Ramos (cell line): ENCODE results near the gene ACTL8.

Experiments used
- in situ Hi-C: fragments of 300-500 bp; cut with MboI; formaldehyde crosslinking; loops from one replicate; pipeline ENCODE4 v1.14.3; 2022; ENCODE audit warnings: low sequenced_read_pairs; ENCODE audit not compliant: unreplicated experiment

Gene ACTL8

DNA sequence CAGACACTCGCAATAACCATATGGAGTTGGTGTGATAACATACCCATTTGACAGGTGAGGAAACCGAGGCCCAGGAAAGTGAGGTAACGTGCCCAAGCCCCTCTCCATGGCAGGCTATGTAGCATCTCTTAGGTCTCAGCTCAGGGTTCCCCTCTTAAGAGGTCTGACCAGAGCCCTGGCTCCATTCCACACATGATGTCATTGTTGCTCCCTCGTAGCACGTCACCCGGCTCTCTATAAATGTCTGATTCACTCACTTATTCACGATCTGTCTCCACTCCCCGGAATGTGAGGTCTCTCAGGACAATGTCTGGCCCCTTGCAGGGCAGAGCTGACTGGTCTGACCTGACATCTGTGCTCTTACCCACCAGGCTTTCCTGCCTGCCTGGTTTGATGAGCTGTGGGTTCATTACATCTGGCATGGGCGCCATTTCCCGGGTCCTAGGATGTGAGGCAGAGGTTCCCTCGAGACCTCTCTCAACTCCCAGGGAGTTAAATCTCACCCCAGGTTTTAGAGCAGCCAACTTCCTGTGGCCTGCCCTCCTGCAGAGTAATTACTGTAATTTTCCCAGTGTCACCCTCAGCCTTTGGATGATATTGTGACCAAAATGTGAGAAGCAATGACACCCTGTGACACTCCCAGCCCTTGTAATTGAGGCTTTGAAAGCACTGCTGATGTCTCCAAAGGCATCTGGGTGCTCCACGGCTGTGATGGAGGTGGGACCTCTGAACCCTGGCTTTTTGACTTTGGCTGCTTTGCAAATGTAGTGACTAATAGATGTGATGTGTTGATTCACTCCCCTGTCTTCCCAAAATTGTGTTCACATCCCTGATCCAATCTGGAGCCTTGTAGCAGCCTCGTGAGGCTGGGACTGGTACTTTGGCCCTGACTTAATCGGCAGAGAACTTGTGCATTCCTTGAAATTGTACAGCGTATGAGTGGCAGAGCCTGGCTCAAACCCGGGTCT, 10.6 kb downstream of the ACTL8 start:
- in situ Hi-C loops, result no loop called here

- in situ Hi-C loops, result no loop called here
Measured at GRCh38 chr1:17768651-17769241, 13.6 kb downstream of the ACTL8 start.

- in situ Hi-C loops, result no loop called here
Measured at GRCh38 chr1:17770983-17771382, 15.8 kb downstream of the ACTL8 start.

GRCh38 chr1:17772615-17773212, 17.6 kb downstream of the ACTL8 start:
- in situ Hi-C loops, result no loop called here

DNA sequence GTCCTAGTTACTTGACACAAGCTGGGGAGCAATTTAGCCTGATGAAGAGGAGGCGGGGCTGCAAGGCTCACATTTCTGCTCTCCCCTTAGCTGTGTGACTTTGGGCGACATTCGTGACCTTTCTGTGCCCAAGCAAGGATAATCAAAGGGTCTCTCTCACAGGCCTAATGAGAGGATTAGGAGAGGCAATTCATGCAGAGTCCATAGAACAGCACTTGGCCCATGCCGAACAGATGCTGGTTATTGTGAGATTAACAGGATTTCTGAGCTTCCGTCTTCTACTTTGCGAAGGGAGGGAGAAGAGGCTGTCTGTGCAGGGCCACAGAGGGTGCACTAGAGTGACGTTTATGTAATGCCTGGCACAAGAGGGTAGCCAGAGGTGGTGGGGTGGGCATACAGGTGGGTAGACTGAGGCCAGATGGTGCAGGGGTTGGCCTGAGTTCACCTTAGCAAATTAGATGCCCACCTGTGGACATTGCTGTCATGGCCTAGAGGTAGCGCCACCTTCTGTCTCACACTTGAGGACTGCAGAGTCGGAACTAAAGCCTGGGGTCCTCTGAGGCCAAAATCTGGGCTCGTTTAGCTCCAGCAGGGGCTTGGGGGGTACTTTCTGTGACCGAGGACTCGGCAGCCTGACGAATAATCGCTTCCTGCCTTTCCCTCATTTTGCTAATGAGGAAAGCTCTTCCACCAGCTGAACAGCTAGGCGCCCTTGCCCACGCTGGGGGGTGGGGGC, 18.6 kb downstream of the ACTL8 start:
- in situ Hi-C loops, result no loop called here

- in situ Hi-C loops, result no loop called here
Measured at GRCh38 chr1:17774452-17774851, 19.3 kb downstream of the ACTL8 start.

GRCh38 chr1:17775796-17776195, 20.7 kb downstream of the ACTL8 start:
- in situ Hi-C loops, result no loop called here

GRCh38 chr1:17776426-17776825, 21.3 kb downstream of the ACTL8 start:
- in situ Hi-C loops, result no loop called here

GRCh38 chr1:17777330-17777729, 22.2 kb downstream of the ACTL8 start:
- in situ Hi-C loops, result no loop called here

DNA sequence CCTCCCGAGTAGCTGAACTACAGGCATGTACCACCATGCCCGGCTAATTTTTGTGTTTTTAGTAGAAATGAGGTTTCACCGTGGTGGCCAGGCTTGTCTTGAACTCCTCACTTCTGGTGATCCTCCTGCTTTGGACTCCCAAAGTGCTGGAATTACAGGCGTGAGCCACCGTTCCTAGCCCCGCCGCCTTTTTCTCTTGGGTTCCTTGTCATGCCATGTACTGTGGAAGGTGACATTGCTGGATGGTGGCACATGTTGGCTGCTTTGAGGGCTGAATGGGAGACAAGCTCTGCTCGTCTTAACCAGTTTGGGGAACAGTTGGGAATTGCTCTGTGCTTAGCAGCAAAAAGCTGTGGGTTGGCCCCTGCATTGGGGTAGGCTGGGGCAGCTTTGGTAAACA, 22.7 kb downstream of the ACTL8 start:
- in situ Hi-C loops, result no loop called here

DNA sequence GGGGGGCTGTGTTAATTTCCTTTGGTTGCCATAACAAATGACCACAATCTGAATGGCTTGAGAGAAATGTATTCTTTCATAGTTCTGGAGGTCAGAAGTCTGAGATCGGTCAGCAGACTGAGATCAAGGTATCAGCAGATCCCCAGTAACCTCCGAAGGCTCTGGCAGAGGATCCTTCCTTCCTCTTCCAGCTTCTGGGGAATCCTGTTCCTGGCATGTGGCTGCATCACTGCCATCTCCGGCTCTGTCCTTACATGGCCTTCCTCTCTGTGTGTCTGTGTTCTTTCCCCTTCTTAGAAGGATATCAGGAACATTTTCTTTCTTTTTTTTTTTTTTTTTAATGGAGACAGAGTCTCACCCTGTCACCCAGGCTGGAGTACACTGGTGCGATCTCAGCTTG, 25.8 kb downstream of the ACTL8 start:
- in situ Hi-C loops, result no loop called here

GRCh38 chr1:17789926-17790325, 34.8 kb downstream of the ACTL8 start:
- in situ Hi-C loops, result no loop called here

DNA sequence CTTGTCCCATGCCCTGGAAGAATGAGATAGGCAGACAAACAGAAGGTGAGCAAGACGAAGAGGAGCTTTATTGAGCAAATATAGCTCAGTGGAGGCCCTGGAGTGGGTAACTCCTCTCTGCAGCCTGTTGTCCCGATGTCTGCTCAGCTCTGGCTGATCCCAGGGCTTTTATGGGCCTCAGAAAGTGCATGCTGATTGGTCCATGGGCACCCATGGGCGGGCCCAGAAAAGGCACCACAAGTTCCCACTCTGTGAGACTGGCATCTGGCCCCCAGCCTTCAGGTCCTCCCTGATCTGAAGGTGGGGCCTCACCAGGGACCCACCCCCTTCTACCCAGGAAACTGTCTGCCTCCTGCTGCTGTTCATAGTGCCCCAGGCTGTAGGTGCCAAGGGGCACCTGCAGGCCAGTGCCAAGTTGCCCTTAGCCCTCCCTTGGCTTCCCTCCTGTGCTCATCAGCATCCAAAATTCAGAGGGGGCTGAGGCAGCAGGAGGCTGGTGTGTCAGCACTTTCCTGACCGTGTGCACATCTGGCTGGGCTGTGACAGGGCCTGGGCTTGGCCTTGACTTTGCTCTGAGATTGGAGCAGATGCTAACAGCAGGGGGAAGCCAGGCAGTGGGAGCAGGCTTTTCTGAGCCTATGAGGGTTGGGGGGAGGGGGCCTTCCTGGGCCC, 35.4 kb downstream of the ACTL8 start:
- in situ Hi-C loops, result no loop called here

- in situ Hi-C loops, result no loop called here
Measured at GRCh38 chr1:17791055-17791390, 35.9 kb downstream of the ACTL8 start.

DNA sequence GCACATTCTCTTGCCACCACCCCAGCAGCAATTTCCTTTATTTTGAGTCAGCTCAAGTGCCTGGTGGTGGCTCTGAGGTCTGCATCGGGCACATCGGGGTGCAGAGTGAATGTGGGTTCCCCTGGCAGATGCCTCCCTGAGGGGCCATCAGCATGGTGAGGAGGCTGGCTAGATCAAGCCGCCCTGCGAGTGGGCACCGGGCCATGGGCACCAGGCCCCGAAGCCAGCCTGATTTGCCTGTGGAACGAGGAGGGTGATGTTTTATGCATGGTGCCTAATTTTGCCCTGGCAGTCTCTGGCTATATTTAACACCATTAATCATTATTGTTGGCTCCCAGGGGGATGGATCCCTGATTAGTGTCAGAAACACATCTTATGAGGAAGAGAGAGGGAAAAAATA, 36.3 kb downstream of the ACTL8 start:
- in situ Hi-C loops, result no loop called here

- in situ Hi-C loops, result no loop called here
Measured at GRCh38 chr1:17792421-17792820, 37.3 kb downstream of the ACTL8 start.

GRCh38 chr1:17795081-17795809, 40.1 kb downstream of the ACTL8 start:
- in situ Hi-C loops, result no loop called here

GRCh38 chr1:17795836-17796645, 40.9 kb downstream of the ACTL8 start:
- in situ Hi-C loops, result no loop called here

DNA sequence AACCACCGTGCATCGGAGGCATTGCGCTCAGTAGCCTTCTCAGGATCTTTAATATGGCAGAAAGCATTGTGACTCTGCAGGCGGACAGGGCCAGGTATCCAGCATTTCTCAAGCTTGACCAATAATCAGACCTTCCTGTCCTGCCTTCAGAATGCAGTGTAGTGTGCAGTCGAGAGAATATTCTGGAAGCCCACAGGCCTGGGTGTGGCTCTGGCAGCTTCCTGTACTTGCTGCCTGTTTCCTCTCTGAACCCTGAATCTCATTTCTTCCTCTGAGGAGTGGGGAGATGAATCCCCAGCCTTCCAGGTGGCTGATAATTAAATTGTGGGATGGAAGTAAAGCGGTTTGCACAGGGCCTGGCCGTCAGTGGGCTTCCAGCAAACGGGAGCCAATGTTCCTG, 42.3 kb downstream of the ACTL8 start:
- in situ Hi-C loops, result no loop called here
